Esophagus squamous epithelium (tissue), 4 donors: Measurements from ENCODE around the gene DGKD.

Source experiments
- CTCF ChIP-seq, 6 experiments: fragments of 450-650 bp in 4 of 6; fragments of 200-600 bp in 2 of 6; sonication (generic) in 2 of 6; IDR thresholded peaks; one replicate each; pipeline ENCODE4 v1.5.1; 2016 to 2019; ENCODE audit warnings: antibody characterized with exemption in 6 of 6, mild to moderate bottlenecking in 4 of 6, moderate library complexity in 4 of 6
- POLR2A ChIP-seq, 4 donors: fragments of 450-650 bp; IDR thresholded peaks; one replicate each; pipeline ENCODE4 v1.6.1; 2017; ENCODE audit warnings: antibody characterized with exemption in 4 of 4, mild to moderate bottlenecking in 4 of 4, moderate library complexity in 3 of 4

DNA sequence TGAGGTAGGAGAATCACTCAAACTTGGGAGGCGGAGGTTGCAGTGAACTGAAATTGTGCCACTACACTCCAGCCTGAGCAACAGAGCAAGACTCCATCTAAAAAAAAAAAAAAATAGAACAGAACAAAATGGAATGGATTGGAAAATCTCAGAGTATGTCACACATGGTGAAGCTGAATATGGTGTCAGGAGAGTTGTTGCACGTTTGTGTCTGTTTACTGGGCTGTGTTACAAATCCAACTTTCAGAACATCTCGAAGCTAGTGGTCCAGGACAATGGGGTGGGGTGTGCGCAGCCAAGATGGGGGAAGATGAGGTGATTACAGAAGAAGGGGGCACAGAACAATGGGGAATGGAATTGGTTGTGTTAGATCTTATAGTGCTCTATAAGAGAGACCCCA, 29.0 kb upstream of the DGKD start:
- TF ChIP-seq CTCF (IDR thresholded peaks at IDR 0.05) (no peak), POLR2A (IDR thresholded peaks at IDR 0.05) (no peak)
